Subcutaneous adipose tissue (tissue), 4 donors: ENCODE measurements around the gene SOX1. TPM values are rescaled to one million over a fixed set of nuclear protein-coding genes. Genes with fewer than 3 reads are reported as not detected.

Experiments
- total RNA-seq, 4 donors: library from RNA; depleted of rRNA; stranded (reverse); fragments of >200 nt; gene quantifications; one replicate each; pipeline ENCODE4 v1.1.0, GENCODE V29; 2016
- TF ChIP-seq, protein P1 (sequence below): fragments of 450-650 bp; IDR thresholded peaks from one replicate; pipeline ENCODE4 v1.5.1; 2016; ENCODE audit warnings: low read depth, mild to moderate bottlenecking, control low read depth, antibody characterized with exemption, moderate library complexity

The SOX1 gene
- total RNA-seq, 4 donors from 2014 or later = not detected

- TF ChIP-seq, protein P1, sequence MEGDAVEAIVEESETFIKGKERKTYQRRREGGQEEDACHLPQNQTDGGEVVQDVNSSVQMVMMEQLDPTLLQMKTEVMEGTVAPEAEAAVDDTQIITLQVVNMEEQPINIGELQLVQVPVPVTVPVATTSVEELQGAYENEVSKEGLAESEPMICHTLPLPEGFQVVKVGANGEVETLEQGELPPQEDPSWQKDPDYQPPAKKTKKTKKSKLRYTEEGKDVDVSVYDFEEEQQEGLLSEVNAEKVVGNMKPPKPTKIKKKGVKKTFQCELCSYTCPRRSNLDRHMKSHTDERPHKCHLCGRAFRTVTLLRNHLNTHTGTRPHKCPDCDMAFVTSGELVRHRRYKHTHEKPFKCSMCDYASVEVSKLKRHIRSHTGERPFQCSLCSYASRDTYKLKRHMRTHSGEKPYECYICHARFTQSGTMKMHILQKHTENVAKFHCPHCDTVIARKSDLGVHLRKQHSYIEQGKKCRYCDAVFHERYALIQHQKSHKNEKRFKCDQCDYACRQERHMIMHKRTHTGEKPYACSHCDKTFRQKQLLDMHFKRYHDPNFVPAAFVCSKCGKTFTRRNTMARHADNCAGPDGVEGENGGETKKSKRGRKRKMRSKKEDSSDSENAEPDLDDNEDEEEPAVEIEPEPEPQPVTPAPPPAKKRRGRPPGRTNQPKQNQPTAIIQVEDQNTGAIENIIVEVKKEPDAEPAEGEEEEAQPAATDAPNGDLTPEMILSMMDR = no peak
Observed at GRCh38 chr13:112102243-112102642, 35.3 kb downstream of the SOX1 start.

DNA sequence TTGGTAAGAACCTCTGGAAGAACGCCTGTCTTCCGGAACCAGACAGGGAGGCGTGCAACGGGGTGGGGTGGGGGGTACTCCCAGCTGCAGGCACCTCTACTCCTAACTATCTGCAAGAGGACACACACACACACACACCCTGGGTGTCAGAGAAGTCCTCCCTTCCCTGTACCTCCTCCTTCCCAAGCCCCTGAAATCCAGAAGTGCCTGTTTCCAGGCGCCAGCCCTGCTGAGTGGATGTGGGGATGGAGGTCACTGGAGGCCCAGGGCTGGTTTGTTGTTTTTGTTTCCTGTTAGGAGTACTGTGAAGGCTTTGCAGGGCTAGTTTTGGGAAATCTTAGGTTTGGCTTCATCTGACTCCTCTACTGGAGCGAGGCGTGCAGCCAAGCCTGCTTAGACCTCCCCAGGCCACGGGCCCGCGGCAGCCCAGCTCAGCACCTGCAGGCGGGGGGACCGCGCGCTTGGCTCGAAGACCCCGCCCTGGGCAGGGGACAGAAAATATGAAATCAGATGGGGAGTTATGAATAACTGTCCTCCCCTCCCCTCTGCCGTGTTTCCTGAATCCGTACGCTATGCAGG is 36.4 kb downstream of the SOX1 start:
- TF ChIP-seq, protein P1 = no peak

GRCh38 chr13:112103961-112104880 is 37.3 kb downstream of the SOX1 start:
- TF ChIP-seq, protein P1 = no peak

DNA sequence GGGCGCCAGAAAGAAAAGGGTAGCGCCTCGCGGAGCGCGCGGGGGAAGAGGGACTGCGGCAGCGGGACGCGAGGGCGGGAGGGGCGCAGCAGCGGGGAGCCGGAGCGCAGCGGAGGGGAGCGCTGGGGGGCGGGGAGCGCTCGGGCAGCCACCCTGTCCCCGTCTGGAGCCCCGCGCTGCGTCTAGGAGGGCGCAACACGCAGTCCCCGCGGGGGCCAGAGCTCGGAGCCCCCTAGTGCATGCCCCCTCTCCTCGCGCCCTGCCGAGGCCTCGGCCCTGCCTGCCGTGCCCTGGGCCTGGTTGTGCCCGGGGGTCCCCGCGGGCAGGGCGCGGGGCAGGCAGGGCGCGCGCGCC is 37.9 kb downstream of the SOX1 start:
- TF ChIP-seq, protein P1 = no peak

GRCh38 chr13:112105244-112105681 is 38.3 kb downstream of the SOX1 start:
- TF ChIP-seq, protein P1 = no peak

- TF ChIP-seq, protein P1 = no peak
Observed at GRCh38 chr13:112105892-112106291, 38.9 kb downstream of the SOX1 start.

DNA sequence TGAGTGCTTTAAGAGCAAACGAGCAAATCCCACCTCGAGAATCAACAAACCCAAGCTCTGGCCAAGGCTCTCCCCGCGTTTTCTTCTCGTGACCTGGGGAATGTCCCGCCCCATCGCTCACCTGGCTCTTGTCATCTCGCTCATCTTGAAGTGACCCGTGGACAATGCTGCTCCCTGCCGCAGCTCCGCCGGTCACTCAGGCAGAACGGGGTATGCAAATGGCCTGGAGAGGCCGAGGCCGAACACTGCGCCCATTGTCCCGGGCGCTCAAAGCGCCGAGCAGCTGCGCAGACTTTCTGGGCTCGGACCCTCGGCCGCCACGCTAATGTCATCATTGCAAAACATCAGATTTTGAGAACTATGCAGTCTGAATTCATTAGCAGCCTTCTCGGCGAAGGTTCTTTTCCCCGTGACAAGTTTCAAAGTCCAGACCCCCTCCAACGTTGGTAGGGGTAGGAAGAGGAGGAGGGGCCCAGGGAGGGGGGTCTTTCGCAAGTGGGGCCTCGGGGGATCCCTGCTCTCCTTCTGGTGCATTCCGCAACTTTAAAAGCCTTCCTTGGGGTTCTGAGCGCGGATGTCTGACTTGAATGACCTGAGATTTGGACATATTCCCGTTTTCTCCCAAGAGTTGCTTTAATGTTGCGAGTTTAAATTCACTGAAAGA is 39.7 kb downstream of the SOX1 start:
- TF ChIP-seq, protein P1 = no peak
